ENCODE data around the gene PTPRJ.

The PTPRJ gene

GRCh38 chr11:47969401-47969800 lies 11.0 kb upstream of the PTPRJ start:
- DNase-seq: no peak

GRCh38 chr11:47971501-47971900 lies 8.9 kb upstream of the PTPRJ start:
- DNase-seq: no peak

DNA sequence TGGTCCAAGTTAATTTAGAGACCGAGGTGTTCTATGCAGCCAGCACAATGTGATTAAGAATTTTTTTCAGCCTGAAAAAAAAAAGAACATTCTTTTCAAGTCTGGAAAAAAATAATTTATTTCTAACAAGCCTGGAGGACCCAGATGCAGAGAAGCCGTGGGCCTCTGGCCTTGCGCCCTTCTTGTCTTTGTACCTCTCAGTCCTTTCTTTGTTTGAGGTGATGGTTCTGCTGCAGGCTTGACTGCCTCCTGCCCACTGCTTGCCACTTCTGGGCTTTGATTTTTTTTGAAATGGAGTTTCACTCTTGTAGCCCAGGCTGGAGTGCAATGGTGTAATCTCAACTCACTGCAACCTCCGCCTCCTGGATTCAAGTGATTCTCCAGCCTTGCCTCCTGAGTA lies 7.2 kb upstream of the PTPRJ start:
- DNase-seq: no peak

- no peak for DNase-seq
These were observed 3.4 kb upstream of the PTPRJ start for GRCh38 chr11:47976931-47977330.

DNA sequence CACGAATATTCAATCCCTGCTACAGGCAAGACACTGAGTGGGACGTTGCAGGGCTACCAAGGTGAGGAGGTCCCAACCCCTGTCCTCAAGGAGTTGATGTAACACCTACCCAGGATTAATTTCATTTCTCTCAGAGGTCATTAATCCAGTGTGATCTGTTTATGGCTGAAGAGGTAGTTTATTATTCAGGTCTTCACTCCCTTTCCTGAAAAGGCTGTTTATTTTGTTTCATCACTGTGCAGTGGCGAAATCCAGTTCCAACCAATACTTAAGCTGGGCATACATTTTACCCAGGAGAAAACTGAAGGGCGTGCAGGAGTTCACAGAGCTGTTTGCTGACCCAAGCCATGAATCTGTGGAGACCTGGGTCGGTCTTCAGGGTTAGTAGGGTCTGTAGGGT lies 2.7 kb upstream of the PTPRJ start:
- no peak for DNase-seq

- no peak for DNase-seq
These were observed 826 bp upstream of the PTPRJ start for GRCh38 chr11:47979378-47980087.

- DNase-seq: peak; percentile 27 to 57
These were observed 705 bp downstream of the PTPRJ start for GRCh38 chr11:47980907-47981621.

- DNase-seq: no peak
These were observed 1.5 kb downstream of the PTPRJ start for GRCh38 chr11:47981667-47982404.

DNA sequence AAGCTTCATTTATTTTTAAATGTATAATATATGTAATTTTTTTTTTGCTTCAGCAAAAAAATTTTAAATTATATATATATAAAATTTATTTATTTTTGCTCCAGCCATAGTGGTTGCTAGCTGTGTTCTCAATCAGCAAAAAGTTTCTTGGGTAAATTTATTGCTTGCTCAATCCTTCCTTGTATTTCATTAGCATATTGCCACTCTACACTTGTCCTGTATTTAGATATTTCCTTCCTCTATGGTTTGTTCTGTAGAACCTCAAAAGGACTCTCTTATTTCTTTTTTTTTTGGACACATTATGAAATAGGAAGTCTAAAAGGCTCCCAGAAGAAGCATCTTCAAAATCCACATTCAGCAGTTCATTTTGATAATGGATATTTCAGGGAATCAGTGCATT lies 2.3 kb downstream of the PTPRJ start:
- no peak for DNase-seq

GRCh38 chr11:47983464-47984397 lies 3.4 kb downstream of the PTPRJ start:
- no peak for DNase-seq

DNA sequence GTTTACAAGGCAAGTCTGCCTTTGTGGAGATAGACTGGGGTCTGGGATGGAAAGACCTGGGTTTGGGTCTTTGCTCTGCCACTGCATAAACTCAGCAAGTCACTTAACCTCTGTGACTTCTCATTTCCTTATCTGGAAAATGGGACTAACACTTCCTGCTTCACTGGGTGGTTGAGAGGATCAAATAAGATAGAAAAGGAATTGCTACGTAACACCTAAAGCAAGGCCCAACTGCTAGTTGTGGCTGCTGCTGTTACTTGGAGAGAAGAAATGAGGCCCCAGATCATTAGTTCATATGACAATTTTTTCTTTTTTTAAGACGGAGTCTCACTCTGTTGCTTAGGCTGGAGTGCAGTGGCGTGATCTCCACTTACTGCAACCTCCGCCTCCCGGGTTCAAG lies 5.9 kb downstream of the PTPRJ start:
- DNase-seq: no peak

DNA sequence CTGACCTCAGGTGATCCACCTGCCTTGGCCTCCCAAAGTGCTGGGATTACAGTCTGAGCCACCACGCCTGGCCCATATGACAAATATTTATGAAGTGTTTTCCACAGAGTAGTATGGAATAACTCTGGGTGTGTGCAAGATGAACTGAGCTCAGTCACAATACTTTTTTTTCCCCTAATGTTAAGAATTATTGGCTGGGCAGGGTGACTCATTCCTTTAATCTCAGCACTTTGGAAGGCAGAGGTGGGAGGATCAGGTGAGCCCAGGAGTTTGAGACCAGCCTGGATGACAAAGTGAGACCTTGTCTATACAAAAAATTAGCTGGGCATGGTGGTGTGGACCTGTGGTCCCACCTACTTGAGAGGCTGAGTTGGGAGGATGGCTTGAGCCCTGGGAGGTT lies 6.4 kb downstream of the PTPRJ start:
- DNase-seq: no peak

DNA sequence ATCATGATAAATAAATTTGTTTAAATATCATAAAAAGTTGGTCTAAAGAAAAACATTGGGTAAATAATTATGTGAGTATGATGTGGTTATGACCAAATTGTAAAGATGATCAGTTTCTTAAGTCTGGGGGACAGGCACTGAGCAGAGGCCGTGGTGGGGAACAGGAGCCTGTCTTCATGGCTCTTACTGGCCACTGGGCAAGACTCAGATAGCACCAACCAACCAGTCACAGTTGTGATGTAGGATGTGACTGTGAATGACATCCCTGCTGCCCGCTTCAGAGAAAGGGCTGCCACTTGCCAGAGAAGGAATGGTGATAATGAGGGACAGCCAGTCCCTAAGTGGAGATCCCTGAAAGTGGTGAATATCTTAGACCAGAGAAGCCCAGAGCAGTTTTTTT lies 7.0 kb downstream of the PTPRJ start:
- no peak for DNase-seq

DNA sequence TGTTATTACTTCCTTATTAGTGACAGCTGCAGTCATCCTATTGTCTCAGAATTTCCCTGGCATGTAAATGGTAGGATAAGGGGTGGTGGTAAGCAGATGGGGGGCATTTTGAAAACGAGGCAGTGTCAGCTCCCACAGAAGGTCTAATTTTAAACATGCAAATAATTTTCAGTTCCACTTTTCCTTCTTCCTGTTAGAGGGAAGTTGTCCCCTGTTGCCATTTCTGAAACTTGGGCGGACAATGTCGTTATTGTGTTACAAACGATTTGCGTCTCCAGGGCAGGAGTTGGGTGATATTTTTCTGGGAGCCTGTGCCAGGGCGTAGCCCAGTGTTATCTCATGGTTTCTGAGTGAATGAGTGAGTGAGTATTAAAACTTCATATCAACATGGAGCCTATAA lies 7.4 kb downstream of the PTPRJ start:
- no peak for DNase-seq

DNA sequence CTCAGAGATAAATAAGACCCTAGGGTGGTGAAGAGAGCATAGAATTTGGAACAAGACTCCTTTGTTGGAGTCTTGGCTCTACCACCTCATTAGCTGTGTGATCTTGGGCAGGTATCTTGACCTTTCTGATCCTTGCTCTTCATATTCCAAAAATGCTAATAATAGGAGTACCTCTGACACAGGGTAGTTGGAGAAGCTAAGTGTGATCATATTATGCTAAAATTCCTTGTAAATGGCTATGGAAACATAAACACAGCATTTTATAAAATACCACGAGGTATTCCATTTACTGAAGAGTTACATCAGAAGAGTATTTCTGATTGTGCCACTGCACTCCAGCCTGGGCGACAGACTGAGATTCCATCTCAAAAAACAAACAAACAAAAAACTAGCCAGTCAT lies 9.4 kb downstream of the PTPRJ start:
- DNase-seq: no peak

DNA sequence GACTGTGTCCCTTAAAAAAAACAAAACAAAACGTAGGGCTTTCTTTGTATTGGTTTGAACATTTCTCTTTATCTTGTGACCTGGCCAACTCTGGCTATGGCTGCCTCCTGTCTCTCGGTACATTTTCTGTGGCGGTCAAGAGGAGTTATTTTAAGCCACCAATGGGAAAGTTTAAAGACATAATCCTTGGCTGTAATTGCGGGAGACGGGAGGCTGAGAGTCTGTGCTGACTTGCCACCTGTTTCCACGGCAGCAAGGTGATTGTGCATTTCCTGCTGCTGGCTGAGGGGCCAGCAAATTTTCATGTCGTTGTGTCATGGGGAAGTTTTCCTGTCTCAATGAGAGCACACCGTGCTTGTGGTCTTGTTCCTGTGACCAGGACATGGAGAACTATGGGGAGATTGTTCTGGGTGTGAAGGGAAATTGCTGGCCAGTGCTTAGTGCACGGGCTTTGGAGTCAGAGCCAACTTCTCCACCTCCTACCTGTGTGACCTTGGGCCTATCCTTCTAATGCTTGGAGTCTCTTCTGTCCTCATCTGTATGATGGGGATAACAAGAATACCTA lies 11.0 kb downstream of the PTPRJ start:
- peak; percentile 47 to 86 for DNase-seq

DNA sequence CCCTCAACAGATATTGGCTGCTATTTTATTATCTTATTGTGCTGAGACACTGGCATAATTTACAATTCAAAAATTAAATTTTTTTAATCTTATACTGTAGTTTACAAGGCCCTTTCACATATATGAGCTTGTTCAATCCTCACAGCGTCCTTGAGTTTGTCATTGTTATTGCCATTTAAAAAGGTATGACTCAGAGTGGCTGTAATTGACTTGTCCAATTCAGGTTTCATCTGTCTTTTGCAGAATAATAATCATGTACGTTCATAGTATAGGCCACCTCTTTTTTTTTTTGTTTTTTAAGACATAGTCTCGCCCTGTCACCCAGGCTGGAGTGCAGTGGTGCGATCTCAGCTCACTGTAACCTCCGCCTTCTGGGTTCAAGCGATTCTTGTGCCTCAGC lies 11.5 kb downstream of the PTPRJ start:
- DNase-seq: no peak

DNA sequence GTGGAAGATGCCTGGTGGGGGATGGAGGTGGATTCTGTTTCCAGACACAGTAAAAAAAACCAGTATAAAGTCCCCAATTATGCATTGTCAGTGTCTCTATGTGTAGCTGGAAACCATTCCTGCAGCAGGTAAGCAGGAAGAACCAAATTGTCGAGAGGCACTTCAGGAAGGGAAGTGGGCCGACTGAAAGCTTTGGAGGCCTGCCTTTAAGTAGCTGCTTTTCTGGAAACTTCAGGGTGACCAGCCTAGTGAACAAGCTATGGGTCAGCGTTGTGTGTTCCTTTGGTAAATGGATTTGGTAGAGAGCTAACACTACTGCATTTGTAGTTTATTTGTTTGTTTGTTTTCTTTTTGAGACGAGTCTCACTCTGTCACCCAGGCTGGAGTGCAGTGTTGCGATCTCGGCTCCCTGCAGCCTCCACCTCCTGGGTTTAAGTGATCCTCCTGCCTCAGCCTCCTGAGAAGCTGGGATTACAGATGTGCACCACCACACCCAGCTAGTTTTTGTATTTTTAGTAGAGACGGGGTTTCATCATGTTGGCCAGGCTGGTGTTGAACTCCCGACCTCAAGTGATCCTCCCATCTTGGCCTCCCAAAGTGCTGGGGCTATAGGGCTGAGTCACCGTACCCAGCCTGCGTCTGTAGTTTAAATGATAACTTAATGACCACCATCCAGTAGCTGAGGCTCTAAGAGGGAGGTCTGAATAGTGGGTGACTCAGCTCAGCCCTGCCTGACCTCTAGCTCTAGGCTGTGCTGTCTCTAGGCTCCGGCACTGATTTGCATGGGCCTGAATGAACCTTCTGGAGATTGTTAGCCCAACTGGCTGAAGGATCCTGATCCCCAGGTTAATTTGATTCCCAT lies 12.8 kb downstream of the PTPRJ start:
- DNase-seq: no peak

GRCh38 chr11:47994417-47994816 lies 14.1 kb downstream of the PTPRJ start:
- DNase-seq: no peak

DNA sequence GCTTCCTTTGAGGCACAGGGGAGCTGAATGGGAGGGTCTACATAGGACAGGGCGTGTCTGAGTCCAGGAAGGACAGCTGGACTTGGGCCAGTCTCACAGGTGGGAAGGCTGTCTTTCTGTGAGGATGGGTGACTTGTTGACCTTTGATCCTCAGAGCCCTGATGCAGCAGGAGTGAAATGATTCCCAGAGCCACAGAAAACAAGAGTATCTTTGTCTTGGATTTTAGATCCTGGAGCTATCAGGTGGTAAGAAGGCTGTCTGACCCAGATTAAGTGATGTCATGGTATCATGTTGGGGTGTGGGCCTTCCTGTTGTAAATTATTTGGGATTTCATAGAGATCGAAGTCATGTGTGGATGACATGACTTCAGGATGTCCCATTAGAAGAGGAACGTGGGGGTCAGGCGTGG lies 15.0 kb downstream of the PTPRJ start:
- no peak for DNase-seq
